Ovary (tissue), 3 donors: ENCODE data around the gene ANK3.

Source experiments
- CTCF ChIP-seq, 3 donors: fragments of 450-650 bp in 2 of 3; fragments of 200-600 bp in 1 of 3; IDR thresholded peaks; one replicate each; pipeline versions ENCODE4 v1.5.1 to v1.8.0; 2016 to 2022; ENCODE audit warnings: antibody characterized with exemption in 3 of 3, mild to moderate bottlenecking in 1 of 3
- EP300 ChIP-seq: sonication (generic); formaldehyde crosslinking; IDR thresholded peaks from one replicate; pipeline ENCODE4 v1.6.1; 2017; ENCODE audit warnings: antibody characterized with exemption
- POLR2A ChIP-seq: fragments of 450-650 bp; IDR thresholded peaks from one replicate; pipeline ENCODE4 v1.6.1; 2017; ENCODE audit warnings: antibody characterized with exemption, mild to moderate bottlenecking, moderate library complexity
- donor health status: DM: no; HTN: no; CAD: no.

GRCh38 chr10:59993931-59994330, 395.7 kb downstream of the ANK3 start:
- TF ChIP-seq CTCF (IDR thresholded peaks at IDR 0.05) (no peak), EP300 (no peak), POLR2A (no peak)
